Stimulated activated CD8-positive, alpha-beta memory T cell treated with anti-CD3 and anti-CD28 coated beads, Interleukin-7, amount 100 ng/mL, for 4 hours (primary cell): ENCODE measurements around the gene ENTPD2.
A peak's percentile ranks its signal among the peaks of the same experiment; 100 is the strongest.
"Not testable (repeated sequence)": the region's sequence is repeated elsewhere in the genome, so short reads cannot be mapped to it uniquely, and the experiment has no call there.

Experiments
- DNase-seq, 2 donors: peaks; one replicate each; pipeline ENCODE4 v3.0.0-alpha.2; 2020; ENCODE audit warnings: low read depth in 2 of 2

Gene ENTPD2

GRCh38 chr9:137064027-137064879 lies 10.4 kb upstream of the ENTPD2 start:
- peak in 1 of 2 donors; percentile 36 for DNase-seq

- no peak for DNase-seq
Observed at GRCh38 chr9:137063311-137064026, 9.6 kb upstream of the ENTPD2 start.

- DNase-seq: not testable (repeated sequence)
Observed at GRCh38 chr9:137062798-137063197, 8.9 kb upstream of the ENTPD2 start.

- no peak for DNase-seq
Observed at GRCh38 chr9:137062384-137062783, 8.5 kb upstream of the ENTPD2 start.

GRCh38 chr9:137058521-137059234 lies 4.8 kb upstream of the ENTPD2 start:
- no peak for DNase-seq

GRCh38 chr9:137057545-137057944 lies 3.7 kb upstream of the ENTPD2 start:
- no peak for DNase-seq

GRCh38 chr9:137056739-137057415 lies 3.0 kb upstream of the ENTPD2 start:
- DNase-seq: no peak

GRCh38 chr9:137055385-137056364 lies 1.8 kb upstream of the ENTPD2 start:
- DNase-seq: no peak

GRCh38 chr9:137054932-137055384 lies 1.1 kb upstream of the ENTPD2 start:
- no peak for DNase-seq

GRCh38 chr9:137052998-137053943 lies 590 bp downstream of the ENTPD2 start:
- no peak for DNase-seq

- no peak for DNase-seq
Observed at GRCh38 chr9:137052293-137052692, 1.6 kb downstream of the ENTPD2 start.

GRCh38 chr9:137051145-137051724 lies 2.6 kb downstream of the ENTPD2 start:
- DNase-seq: no peak

GRCh38 chr9:137050570-137050969 lies 3.3 kb downstream of the ENTPD2 start:
- DNase-seq: no peak

- no peak for DNase-seq
Observed at GRCh38 chr9:137049544-137050449, 4.1 kb downstream of the ENTPD2 start.

- no peak for DNase-seq
Observed at GRCh38 chr9:137048655-137049543, 5.0 kb downstream of the ENTPD2 start.

- peak; percentile 55 to 66 for DNase-seq
Observed at GRCh38 chr9:137046088-137046787, 7.6 kb downstream of the ENTPD2 start, which contains the start of gene NPDC1. NPDC1 (minus strand) TSS chr9:137046177; CDS start chr9:137045989, 188 bp downstream.
